Measurements from ENCODE around the gene RIT2.

The RIT2 gene

DNA sequence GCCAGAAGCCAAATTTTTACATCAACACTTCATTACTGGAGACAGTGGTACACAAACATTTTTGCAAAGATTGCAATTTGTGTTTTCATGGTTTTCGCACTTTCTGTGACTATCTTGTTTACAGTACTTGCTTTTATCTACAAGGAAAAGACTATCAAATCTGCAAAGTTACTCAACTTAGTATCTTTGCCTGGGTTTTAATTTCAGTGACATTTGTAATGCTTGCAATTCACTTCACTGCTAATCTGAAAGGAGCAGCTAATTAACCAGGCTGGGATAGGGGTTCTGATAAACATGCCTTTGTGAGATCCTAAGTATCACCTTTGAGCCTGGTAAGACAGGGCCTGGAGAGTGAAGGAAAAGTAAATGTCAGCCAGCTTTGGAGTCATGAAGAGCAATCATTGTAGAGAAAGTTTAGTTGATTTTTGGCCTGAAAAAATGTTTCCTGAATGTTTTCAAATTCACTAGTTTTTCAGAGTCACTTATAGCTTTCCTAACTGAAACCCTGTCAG is 194.2 kb downstream of the RIT2 start:
- no peak for DNase-seq

DNA sequence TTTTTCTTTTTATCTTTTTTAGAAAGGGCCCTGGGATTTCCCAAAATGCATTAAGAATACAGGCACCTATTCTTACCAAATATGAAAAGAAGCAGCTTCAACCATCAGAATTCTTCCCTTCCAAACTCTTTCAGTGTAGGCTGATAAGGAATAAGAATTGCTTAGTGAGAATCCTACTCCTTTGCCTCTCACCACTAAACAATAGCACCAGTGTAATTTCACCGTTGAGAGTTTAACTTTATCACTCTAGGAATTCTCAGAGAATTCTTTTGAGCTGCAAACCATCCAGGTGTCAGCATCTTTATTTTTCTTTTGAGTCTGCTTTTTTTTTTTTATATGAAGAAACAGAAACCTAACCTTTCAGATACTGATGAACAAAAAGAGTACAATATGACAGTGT is 194.9 kb downstream of the RIT2 start:
- DNase-seq = no peak

DNA sequence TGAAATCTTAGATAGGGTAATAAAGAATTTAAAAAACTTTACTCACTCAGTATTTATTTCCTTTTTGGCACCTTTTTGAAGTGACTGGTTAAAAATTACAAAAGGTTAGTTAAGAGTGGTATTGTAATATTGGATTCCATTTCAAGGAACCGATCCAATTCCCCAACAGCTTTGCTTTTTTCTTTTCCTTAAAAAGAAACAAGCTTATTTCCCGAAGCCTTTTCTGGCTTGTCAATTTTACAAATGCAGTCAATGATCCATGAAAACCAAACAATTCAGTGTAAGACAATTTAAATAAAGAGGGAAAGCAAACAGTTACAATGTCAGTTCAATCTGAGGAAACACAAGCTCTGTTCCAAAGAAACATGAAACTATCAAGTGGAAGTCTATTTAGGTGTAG is 200.2 kb downstream of the RIT2 start:
- DNase-seq = no peak

- no peak for DNase-seq
Measured at GRCh38 chr18:42914476-42914875, 201.0 kb downstream of the RIT2 start.

GRCh38 chr18:42909095-42909494 is 206.4 kb downstream of the RIT2 start:
- DNase-seq = no peak

DNA sequence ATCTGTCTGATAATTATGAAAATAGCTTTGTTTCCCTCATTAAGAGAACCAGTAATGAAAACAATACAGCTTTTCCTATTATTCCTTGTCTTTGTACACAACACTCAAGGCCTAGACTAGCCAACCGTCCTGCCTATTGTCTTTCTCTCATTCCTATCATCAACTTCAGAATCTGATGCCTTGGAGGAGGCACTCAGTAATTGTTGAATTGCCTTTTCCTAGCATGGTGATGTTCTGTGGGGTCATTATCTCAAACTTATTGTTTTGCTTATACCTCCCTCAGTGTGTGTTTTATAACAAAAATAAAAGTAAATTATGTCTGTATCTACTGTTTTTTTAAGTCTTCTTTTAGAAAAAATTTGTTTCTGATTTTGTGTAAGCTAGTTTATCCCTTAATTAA is 208.7 kb downstream of the RIT2 start:
- DNase-seq = no peak

GRCh38 chr18:42901161-42901560 is 214.3 kb downstream of the RIT2 start:
- DNase-seq = no peak

DNA sequence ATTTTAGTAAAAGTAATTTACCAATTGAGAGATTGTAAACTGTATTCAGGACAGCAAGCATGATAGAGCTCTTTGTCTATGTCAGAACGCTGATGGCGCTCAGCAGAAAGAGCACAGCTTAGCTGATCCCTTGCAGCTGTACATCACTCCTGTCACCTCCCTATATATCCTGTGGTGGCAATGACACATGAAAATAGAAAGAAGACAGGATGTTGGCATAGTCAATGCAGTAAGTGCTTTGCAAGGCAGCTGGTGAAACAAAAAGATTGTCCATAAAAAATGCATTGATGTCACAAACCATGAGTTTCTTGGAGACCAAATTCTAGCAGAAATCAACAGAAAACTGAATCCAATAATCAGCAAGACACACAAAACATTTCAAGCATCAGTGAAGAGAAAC is 221.5 kb downstream of the RIT2 start:
- DNase-seq = no peak

GRCh38 chr18:42892181-42892580 is 223.3 kb downstream of the RIT2 start:
- no peak for DNase-seq

- no peak for DNase-seq
Measured at GRCh38 chr18:42891705-42892104, 223.8 kb downstream of the RIT2 start.

DNA sequence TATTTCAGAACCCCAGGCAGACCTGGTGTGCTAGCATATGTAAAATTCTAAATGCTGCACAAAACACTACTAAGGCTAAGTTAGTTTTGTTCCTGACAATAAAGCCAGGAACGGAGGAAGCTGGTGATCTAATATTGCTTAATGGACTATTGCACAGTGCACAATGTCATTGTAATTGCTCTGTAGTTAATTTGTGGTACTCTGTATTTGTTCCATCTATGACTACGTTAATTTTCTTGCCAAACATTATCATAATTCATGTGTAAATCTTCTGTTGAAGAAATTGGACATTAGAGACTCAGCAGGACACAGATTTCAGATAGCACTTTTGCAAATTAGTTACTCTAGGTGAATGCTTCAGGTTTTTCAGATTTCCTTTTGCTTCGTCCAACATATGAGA is 232.3 kb downstream of the RIT2 start:
- no peak for DNase-seq

- no peak for DNase-seq
Measured at GRCh38 chr18:42882122-42882521, 233.4 kb downstream of the RIT2 start.

DNA sequence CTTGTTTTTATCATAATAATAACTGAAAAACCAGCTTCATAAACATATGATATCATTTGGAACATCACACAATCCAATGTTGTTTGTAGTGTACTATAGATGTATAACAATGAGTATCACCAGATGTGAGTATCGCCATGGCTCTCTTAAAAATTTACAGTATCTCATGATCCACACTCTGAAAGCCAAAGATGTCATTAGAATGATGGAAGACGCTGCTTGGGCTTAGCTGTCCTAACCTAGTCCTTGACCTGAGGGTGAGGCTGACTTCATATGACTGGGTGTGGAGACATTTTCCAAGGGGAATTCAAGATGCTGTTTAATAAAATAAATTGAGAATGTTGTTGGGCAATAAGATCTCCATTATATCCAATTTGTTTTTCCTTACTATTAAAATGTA is 242.6 kb downstream of the RIT2 start:
- no peak for DNase-seq

- DNase-seq = no peak
Measured at GRCh38 chr18:42864876-42865275, 250.6 kb downstream of the RIT2 start.

- no peak for DNase-seq
Measured at GRCh38 chr18:42861271-42861670, 254.2 kb downstream of the RIT2 start.

DNA sequence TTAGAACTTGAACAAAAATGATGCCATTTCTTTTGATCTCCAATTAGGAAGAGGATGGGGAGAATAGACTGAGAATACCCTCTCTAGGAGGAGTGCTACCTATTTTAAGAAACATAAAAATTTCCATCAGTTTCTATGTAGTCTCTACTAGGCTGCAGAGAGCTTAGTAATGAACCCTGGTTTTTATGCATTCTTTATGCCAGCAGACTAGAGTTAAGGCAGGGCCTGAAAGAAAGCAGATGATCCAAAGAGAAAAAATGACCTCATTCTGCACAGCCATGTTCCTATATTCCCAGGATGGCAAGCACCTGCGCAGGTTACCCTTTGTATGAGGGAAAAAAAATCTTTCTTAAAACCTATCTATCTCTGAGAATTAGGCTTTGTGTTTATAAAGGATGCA is 254.9 kb downstream of the RIT2 start:
- no peak for DNase-seq

DNA sequence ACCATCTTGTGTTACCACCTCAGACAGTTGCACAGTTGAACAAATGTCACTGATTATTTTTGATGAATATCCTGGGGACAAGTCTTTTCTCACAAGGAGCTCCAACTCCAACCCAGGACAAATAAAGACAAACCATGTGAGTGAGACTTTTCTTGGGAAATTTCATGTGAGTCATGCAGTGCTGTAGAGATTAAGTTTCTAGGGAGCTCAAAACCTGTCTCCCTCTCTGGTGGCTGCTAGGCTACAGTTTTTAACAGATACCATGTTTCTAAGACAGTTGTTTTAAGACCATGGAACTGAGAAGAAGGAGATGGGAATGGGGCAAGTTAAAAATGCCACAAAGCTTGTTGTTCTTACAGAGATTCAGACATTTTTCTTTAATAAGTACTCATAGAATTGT is 255.5 kb downstream of the RIT2 start:
- no peak for DNase-seq

DNA sequence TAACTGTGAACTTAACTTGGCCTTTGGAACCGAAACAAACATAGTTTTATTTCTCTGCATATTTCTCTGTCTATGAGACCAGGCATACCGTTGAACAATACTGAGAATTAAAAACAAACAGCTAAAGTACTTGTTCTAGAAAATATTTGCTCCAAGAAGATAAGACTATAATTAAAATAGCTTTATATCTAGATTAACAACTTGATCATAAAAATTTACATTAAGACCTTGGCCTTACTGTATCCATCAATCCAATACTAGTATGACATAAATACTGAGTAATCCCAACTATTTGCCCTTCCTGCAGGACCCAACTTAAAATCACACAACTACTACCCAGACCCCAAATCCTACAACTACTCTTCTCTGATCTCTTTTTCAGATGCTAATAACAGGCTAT is 260.9 kb downstream of the RIT2 start:
- no peak for DNase-seq

GRCh38 chr18:42850174-42851083 is 265.1 kb downstream of the RIT2 start:
- no peak for DNase-seq

GRCh38 chr18:42839408-42839807 is 276.1 kb downstream of the RIT2 start:
- no peak for DNase-seq

GRCh38 chr18:42838546-42839145 is 276.8 kb downstream of the RIT2 start:
- no peak for DNase-seq

GRCh38 chr18:42830936-42831335 is 284.5 kb downstream of the RIT2 start:
- DNase-seq = no peak

DNA sequence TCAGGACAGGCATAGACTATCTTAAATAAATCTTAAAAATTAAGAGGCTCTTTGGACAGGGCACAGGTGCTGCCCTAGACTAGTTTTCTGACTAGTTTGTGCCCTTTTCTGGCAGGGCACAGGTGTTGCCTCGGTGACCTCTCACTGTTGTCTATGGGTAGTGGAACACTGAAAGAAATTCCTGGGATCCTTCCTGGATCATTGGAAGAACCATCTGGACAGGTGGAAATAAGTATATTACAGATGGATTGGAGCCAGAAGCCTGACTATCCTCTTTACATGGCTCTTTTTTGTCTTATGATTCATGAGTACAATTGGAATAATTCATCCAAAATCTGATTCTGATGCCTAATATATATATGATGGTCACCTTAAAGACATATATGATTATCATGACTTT is 286.6 kb downstream of the RIT2 start:
- no peak for DNase-seq

DNA sequence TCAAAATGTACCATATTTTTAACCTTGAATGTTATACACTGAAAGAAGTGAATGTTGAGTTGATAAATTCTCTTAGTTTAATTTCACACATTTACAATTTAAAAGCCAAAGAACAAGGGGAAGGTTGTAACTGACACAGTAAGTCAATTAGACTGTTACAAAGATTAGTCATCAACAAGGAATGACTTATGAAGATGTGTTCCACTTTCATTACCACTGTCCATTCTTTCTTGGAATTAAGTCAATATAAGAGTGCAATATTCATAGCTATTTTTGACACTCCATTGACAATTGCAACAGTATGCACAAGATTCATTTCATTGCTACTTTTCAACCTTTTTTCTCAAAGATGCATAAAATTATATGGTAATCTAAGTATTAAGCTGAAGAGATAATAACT is 291.3 kb downstream of the RIT2 start:
- no peak for DNase-seq

DNA sequence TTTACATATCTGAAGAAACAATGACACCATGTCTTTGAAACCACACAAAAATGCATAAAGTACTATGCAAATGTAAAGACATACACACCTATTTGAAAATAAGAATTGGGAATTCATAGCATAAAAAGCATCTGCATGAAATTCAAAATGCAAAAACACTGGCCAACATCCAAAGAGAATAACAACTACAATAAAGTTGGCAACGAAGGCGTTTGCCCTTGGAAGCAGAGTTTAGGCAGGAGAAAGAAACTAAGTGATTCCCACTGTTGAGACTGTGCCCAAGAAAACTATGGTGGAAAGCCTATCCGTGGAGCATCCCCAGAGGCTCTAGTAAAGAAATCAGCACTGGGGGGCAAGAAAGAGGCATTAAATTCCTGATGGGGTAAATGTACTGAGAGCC is 292.8 kb downstream of the RIT2 start:
- DNase-seq = no peak
